ENCODE data around the gene SLC12A6. TPM values are rescaled to one million over a fixed set of nuclear protein-coding genes. Genes with fewer than 3 reads are reported as not detected.
"Not testable (repeated sequence)": the region's sequence is repeated elsewhere in the genome, so short reads cannot be mapped to it uniquely, and the experiment has no call there.

The SLC12A6 gene
- total RNA-seq, 4 donors from 2014 or later: 32.6 to 47.8 (median 42.1) TPM

DNA sequence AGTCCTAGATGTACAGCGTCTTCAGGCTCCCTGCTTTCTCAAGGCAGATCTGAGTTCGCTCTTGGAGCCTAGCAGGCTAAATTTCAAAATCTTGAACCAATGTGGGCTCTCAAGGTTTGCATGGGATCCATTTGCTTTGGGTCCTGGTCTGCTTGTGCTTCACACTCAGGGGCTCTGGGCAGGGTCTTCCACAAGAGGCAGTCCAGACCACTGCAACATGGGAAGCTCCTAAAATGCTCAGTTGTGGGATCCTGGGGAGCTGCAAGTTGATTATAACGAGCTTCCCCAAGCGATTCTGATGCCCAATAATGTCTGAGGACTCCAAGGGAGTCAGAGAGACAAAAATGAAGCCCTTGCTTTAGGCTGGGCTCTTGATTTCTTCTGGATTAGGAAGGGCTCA is 12.2 kb upstream of the SLC12A6 start:
- H3K4me1 ChIP-seq: no peaks in the 10 kb centered on the region
- H3K27me3 ChIP-seq: no peaks in the 10 kb centered on the region
- H3K27ac ChIP-seq: no peak overlapping the region
- no peaks in the 10 kb centered on the region for H3K9me3 ChIP-seq
- 85% methylated on average over 4 of the region's 4 CpGs for WGBS, 2 donors
- H3K4me3 ChIP-seq (replicated peaks in 1 of 3): no peak overlapping the region
- H3K36me3 ChIP-seq: no peaks in the 10 kb centered on the region
- no peak for TF ChIP-seq POLR2A (IDR thresholded peaks at IDR 0.05)
- no peak for TF ChIP-seq CTCF (IDR thresholded peaks at IDR 0.05)
- no peak for DNase-seq
- intact Hi-C loops (cut with DNase I): loop anchor here (10.0 kb wide), 1 partner anchor 115 kb away; no protein-coding TSS in a partner anchor

- intact Hi-C loops (cut with DNase I): loop anchor here (10.0 kb wide), 1 partner anchor 114 kb away; no protein-coding TSS in a partner anchor
- Histone ChIP-seq H3K4me3 (replicated peaks in 1 of 3) (no peak overlapping the region), H3K9me3 (no peaks in the 10 kb centered on the region), H3K4me1 (no peaks in the 10 kb centered on the region), H3K36me3 (no peaks in the 10 kb centered on the region), H3K27me3 (no peaks in the 10 kb centered on the region), H3K27ac (no peak overlapping the region)
- DNase-seq: no peak
- WGBS, 2 donors: 38 to 43% methylated on average over 1 of the region's 1 CpG
- no peak for TF ChIP-seq CTCF (IDR thresholded peaks at IDR 0.05)
- no peak for TF ChIP-seq POLR2A (IDR thresholded peaks at IDR 0.05)
These were observed 11.2 kb upstream of the SLC12A6 start for GRCh38 chr15:34348735-34349300.

DNA sequence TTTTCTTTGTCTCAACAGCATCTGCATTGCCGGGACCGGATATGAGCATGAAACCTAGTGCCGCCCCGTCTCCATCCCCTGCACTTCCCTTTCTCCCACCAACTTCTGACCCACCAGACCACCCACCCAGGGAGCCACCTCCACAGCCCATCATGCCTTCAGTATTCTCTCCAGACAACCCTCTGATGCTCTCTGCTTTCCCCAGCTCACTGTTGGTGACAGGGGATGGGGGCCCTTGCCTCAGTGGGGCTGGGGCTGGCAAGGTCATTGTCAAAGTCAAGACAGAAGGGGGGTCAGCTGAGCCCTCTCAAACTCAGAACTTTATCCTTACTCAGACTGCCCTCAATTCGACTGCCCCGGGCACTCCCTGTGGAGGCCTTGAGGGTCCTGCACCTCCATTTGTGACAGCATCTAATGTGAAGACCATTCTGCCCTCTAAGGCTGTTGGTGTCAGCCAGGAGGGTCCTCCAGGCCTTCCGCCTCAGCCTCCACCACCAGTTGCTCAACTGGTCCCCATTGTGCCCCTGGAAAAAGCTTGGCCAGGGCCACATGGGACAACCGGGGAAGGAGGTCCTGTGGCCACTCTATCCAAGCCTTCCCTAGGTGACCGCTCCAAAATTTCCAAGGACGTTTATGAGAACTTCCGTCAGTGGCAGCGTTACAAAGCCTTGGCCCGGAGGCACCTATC is 10.5 kb upstream of the SLC12A6 start:
- Histone ChIP-seq H3K27ac (no peak overlapping the region), H3K27me3 (no peaks in the 10 kb centered on the region), H3K4me3 (replicated peaks in 1 of 3) (no peak overlapping the region), H3K4me1 (no peaks in the 10 kb centered on the region), H3K9me3 (no peaks in the 10 kb centered on the region), H3K36me3 (no peaks in the 10 kb centered on the region)
- WGBS, 2 donors: 81 to 82% methylated on average over 12 to 13 of the region's 13 CpGs
- no peak for DNase-seq
- TF ChIP-seq CTCF (IDR thresholded peaks at IDR 0.05): no peak
- TF ChIP-seq POLR2A (IDR thresholded peaks at IDR 0.05): no peak
- intact Hi-C loops (cut with DNase I): loop anchor here (10.0 kb wide), 1 partner anchor 113 kb away; no protein-coding TSS in a partner anchor

GRCh38 chr15:34342737-34343575 is 5.4 kb upstream of the SLC12A6 start, which contains the start of the genes NOP10 and NUTM1:
TSS of gene NOP10 (minus strand) at chr15:34343136. CDS start at chr15:34343073, 63 bp downstream.
TSS of gene NUTM1 (plus strand) at chr15:34343315. CDS start at chr15:34343697, 382 bp downstream.
- Histone ChIP-seq H3K36me3 (peaks cover 0 to 11% of the 10 kb centered on the region in 2 donors), H3K27ac (peak within 1 kb of the TSS; percentile 76 to 83 (median 80)), H3K9me3 (no peaks in the 10 kb centered on the region), H3K4me1 (peaks cover 6 to 18% of the 10 kb centered on the region in 2 donors), H3K4me3 (replicated peaks in 1 of 3) (peak within 1 kb of the TSS; percentile 46 to 89 (median 53)), H3K27me3 (no peaks in the 10 kb centered on the region)
- intact Hi-C loops (cut with DNase I): loop anchor here (10.0 kb wide), 1 partner anchor 108 kb away; no protein-coding TSS in a partner anchor
- TF ChIP-seq POLR2A (IDR thresholded peaks at IDR 0.05): peak in 1 of 2 donors; percentile 83
- peak; percentile 91 to 97 (median 96) for TF ChIP-seq CTCF (IDR thresholded peaks at IDR 0.05)
- peak; percentile 89 to 92 for DNase-seq
- 1 to 2% methylated on average over 38 of the region's 38 CpGs for WGBS, 2 donors

DNA sequence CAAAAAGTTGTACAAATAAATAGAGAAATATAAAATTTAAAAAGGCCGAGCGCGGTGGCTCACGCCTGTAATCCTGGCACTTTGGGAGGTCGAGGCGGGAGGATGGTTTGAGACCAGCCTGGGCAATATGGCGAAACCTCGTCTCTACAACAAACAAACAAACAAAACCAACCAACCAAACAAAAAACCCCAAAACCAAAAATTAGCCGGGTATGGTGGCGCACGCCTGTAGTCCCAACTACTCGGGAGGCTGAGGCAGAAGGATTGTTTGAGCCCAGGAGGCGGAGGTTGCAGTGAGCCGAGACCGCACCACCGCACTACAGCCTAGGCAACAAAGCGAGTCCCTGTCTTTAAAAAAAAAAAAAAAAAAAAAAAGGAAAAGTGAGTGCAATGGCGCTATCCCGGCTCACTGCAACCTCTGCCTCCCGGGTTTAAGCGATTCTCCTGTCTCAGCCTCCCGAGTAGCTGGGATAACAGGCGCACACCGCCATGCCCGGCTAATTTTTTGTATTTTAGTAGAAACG is 4.7 kb upstream of the SLC12A6 start:
- H3K36me3 ChIP-seq: peaks cover 0 to 11% of the 10 kb centered on the region in 2 donors
- H3K4me3 ChIP-seq (replicated peaks in 1 of 3): peak overlapping the region; percentile 46 to 89 (median 53)
- peak overlapping the region; percentile 76 to 83 (median 80) for H3K27ac ChIP-seq
- WGBS, 2 donors: 41 to 42% methylated on average over 26 of the region's 26 CpGs
- intact Hi-C loops (cut with DNase I): loop anchor here (10.0 kb wide), 1 partner anchor 107 kb away; no protein-coding TSS in a partner anchor
- peaks cover 6 to 18% of the 10 kb centered on the region in 2 donors for H3K4me1 ChIP-seq
- not testable (repeated sequence) for H3K9me3 ChIP-seq, H3K27me3 ChIP-seq
- peak in 1 of 2 donors; percentile 7 for DNase-seq
